Measurements from ENCODE around the gene LIPC. TPM values are rescaled to one million over a fixed set of nuclear protein-coding genes. Genes with fewer than 3 reads are reported as not detected.
"Not testable (repeated sequence)": the region's sequence is repeated elsewhere in the genome, so short reads cannot be mapped to it uniquely, and the experiment has no call there.

LIPC gene
- total and polyA plus RNA-seq, 2 experiments from 2014 or later = 0.43 to 0.63 TPM

GRCh38 chr15:58602823-58603222, 171.0 kb downstream of the LIPC start:
- Histone ChIP-seq H3F3A (ENCODE audit: insufficient read depth) (peaks cover 8% of the 10 kb centered on the region; the same call in 1 of the 2 replicates), H3K27me3 (replicated peaks; ENCODE audit: insufficient read depth) (no peaks in the 10 kb centered on the region), H3K4me3 (no peak overlapping the region), H3K9ac (no peak overlapping the region), H3K79me2 (ENCODE audit: insufficient read depth) (peaks cover 13% of the 10 kb centered on the region), H3K9me3 (ENCODE audit: low read depth) (no peaks in the 10 kb centered on the region), H3K9me2 (ENCODE audit: insufficient read depth) (no peaks in the 10 kb centered on the region), H4K20me1 (ENCODE audit: insufficient read depth) (no peaks in the 10 kb centered on the region), H3K27ac (no peak overlapping the region), H3K4me2 (ENCODE audit: unreplicated experiment) (no peak overlapping the region), H3K36me3 (ENCODE audit: low read depth) (peaks cover 27% of the 10 kb centered on the region), H2AFZ (no peak overlapping the region), H3K4me1 (ENCODE audit: insufficient read depth) (peaks cover 4% of the 10 kb centered on the region)
- no peak for TF ChIP-seq EZH2 (IDR thresholded peaks at IDR 0.05; ENCODE audit: insufficient read depth, poor library complexity, severe bottlenecking)
- TF ChIP-seq EZH2phosphoT487 (IDR thresholded peaks at IDR 0.05; ENCODE audit: insufficient read depth, low read depth) = no peak
- 67 to 75% methylated on average over 2 of the region's 2 CpGs for WGBS, 2 experiments (ENCODE audit: low coverage in 1 of 2, low lambda C conversion rate in 2 of 2, missing lambda C conversion rate in 2 of 2)
- in situ Hi-C loops (cut with MboI) = no loop called here
- DNase-seq = no peak

- H3K79me2 ChIP-seq (ENCODE audit: insufficient read depth) = peaks cover 13% of the 10 kb centered on the region
- H3K4me2 ChIP-seq (ENCODE audit: unreplicated experiment); H2AFZ ChIP-seq; H3K4me3 ChIP-seq; H3K9me2 ChIP-seq (ENCODE audit: insufficient read depth); H3K27me3 ChIP-seq (replicated peaks; ENCODE audit: insufficient read depth); H3K9me3 ChIP-seq (ENCODE audit: low read depth); DNase-seq; in situ Hi-C loops (cut with MboI); H3K9ac ChIP-seq; H3K27ac ChIP-seq; H4K20me1 ChIP-seq (ENCODE audit: insufficient read depth): not testable (repeated sequence)
- peaks cover 15% of the 10 kb centered on the region for H3K4me1 ChIP-seq (ENCODE audit: insufficient read depth)
- H3F3A ChIP-seq (ENCODE audit: insufficient read depth) = peaks cover 19% of the 10 kb centered on the region; the same call in 1 of the 2 replicates
- WGBS, 2 experiments (ENCODE audit: low coverage in 1 of 2, low lambda C conversion rate in 2 of 2, missing lambda C conversion rate in 2 of 2) = 97% methylated on average over 8 of the region's 8 CpGs
- peaks cover 29% of the 10 kb centered on the region for H3K36me3 ChIP-seq (ENCODE audit: low read depth)
These were observed 172.1 kb downstream of the LIPC start for GRCh38 chr15:58603927-58604326.

GRCh38 chr15:58604455-58604923, 172.7 kb downstream of the LIPC start:
- H3K4me3 ChIP-seq = no peak overlapping the region
- H3K9me2 ChIP-seq (ENCODE audit: insufficient read depth) = no peaks in the 10 kb centered on the region
- TF ChIP-seq EZH2phosphoT487 (IDR thresholded peaks at IDR 0.05; ENCODE audit: insufficient read depth, low read depth) = no peak
- no peak overlapping the region for H3K4me2 ChIP-seq (ENCODE audit: unreplicated experiment)
- no peak overlapping the region for H3K27ac ChIP-seq
- no peaks in the 10 kb centered on the region for H4K20me1 ChIP-seq (ENCODE audit: insufficient read depth)
- peaks cover 13% of the 10 kb centered on the region for H3K79me2 ChIP-seq (ENCODE audit: insufficient read depth)
- H3K4me1 ChIP-seq (ENCODE audit: insufficient read depth) = peaks cover 18% of the 10 kb centered on the region
- no peak overlapping the region for H2AFZ ChIP-seq
- peaks cover 30% of the 10 kb centered on the region for H3K36me3 ChIP-seq (ENCODE audit: low read depth)
- no peak overlapping the region for H3K9ac ChIP-seq
- H3F3A ChIP-seq (ENCODE audit: insufficient read depth) = peaks cover 23% of the 10 kb centered on the region; the same call in 1 of the 2 replicates
- H3K27me3 ChIP-seq (replicated peaks; ENCODE audit: insufficient read depth) = no peaks in the 10 kb centered on the region
- 94 to 98% methylated on average over 4 of the region's 4 CpGs for WGBS, 2 experiments (ENCODE audit: low coverage in 1 of 2, low lambda C conversion rate in 2 of 2, missing lambda C conversion rate in 2 of 2)
- H3K9me3 ChIP-seq (ENCODE audit: low read depth) = no peaks in the 10 kb centered on the region
- in situ Hi-C loops (cut with MboI) = no loop called here
- DNase-seq = no peak

- in situ Hi-C loops (cut with MboI) = no loop called here
- H3K79me2 ChIP-seq (ENCODE audit: insufficient read depth) = peaks cover 18% of the 10 kb centered on the region
These were observed 174.2 kb downstream of the LIPC start for GRCh38 chr15:58605931-58606530.

More at GRCh38 chr15:58605931-58606530, 174.2 kb downstream of the LIPC start:
- Histone ChIP-seq H3K4me2 (ENCODE audit: unreplicated experiment) (no peak overlapping the region), H2AFZ (no peak overlapping the region), H3K4me3 (no peak overlapping the region), H3K9me2 (ENCODE audit: insufficient read depth) (no peaks in the 10 kb centered on the region), H3K4me1 (ENCODE audit: insufficient read depth) (peaks cover 18% of the 10 kb centered on the region), H3K9ac (no peak overlapping the region), H4K20me1 (ENCODE audit: insufficient read depth) (no peaks in the 10 kb centered on the region), H3F3A (ENCODE audit: insufficient read depth) (peaks cover 30% of the 10 kb centered on the region; the same call in 1 of the 2 replicates), H3K9me3 (ENCODE audit: low read depth) (no peaks in the 10 kb centered on the region), H3K36me3 (ENCODE audit: low read depth) (peaks cover 38% of the 10 kb centered on the region; the same call in 1 of the 2 replicates), H3K27ac (no peak overlapping the region), H3K27me3 (replicated peaks; ENCODE audit: insufficient read depth) (no peaks in the 10 kb centered on the region)
- TF ChIP-seq EZH2 (IDR thresholded peaks at IDR 0.05; ENCODE audit: insufficient read depth, poor library complexity, severe bottlenecking) = no peak
- TF ChIP-seq EZH2phosphoT487 (IDR thresholded peaks at IDR 0.05; ENCODE audit: insufficient read depth, low read depth) = no peak
- 96 to 97% methylated on average over 3 of the region's 3 CpGs for WGBS, 2 experiments (ENCODE audit: low coverage in 1 of 2, low lambda C conversion rate in 2 of 2, missing lambda C conversion rate in 2 of 2)
- DNase-seq = no peak

All from GM23248 (cell line).